ENCODE data around the gene FAM187B. TPM values are rescaled to one million over a fixed set of nuclear protein-coding genes. Genes with fewer than 3 reads are reported as not detected.

FAM187B gene
- total RNA-seq, 2 donors from 2014 or later = 1.1 TPM; not detected in 1

DNA sequence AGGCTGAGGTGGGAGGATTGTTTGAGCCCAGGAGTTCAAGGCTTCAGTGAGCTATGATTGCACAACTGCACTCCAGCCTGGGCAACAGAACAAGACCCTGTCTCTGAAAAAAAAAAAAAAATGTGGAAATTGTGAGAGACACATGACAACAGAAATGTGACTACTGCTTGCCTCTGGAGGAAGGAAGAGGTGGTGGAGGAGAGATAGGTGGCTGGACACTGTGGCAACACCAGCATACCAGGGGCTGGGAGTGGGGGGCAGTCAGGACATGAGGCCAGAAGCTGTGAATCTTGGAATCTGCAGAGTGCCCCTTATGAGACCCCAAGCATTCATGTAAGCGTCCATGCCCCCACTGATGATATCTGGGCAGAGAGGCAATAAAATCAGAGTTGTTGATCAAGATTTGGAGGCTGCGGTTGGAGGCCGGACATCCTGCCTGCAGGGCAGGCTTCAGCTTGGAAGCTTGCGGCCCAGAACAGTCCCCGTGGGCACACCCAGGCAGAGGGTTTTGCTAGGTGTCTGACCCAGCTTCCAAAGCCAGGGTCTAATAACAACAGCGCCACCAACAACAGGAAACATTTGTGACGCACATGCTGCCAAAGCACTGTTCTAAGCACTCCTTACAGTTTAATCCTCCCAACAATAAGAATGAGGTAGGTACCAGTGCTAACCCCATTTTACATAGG is 16.9 kb downstream of the FAM187B start:
- intact Hi-C loops (cut with DNase I) = no loop called here
- Histone ChIP-seq H3K9me3 (no peaks in the 10 kb centered on the region), H3K4me1 (replicated peaks) (peaks cover 5% of the 10 kb centered on the region), H3K4me3 (no peak overlapping the region), H3K36me3 (no peaks in the 10 kb centered on the region), H3K27ac (no peak overlapping the region), H3K27me3 (replicated peaks; ENCODE audit: insufficient read depth) (no peaks in the 10 kb centered on the region)
- 60% methylated on average over 7 of the region's 7 CpGs for WGBS
- peak; percentile 7 for DNase-seq (ENCODE audit: low spot score)
- no peak for TF ChIP-seq POLR2A (IDR thresholded peaks at IDR 0.05)
- TF ChIP-seq, protein P1, sequence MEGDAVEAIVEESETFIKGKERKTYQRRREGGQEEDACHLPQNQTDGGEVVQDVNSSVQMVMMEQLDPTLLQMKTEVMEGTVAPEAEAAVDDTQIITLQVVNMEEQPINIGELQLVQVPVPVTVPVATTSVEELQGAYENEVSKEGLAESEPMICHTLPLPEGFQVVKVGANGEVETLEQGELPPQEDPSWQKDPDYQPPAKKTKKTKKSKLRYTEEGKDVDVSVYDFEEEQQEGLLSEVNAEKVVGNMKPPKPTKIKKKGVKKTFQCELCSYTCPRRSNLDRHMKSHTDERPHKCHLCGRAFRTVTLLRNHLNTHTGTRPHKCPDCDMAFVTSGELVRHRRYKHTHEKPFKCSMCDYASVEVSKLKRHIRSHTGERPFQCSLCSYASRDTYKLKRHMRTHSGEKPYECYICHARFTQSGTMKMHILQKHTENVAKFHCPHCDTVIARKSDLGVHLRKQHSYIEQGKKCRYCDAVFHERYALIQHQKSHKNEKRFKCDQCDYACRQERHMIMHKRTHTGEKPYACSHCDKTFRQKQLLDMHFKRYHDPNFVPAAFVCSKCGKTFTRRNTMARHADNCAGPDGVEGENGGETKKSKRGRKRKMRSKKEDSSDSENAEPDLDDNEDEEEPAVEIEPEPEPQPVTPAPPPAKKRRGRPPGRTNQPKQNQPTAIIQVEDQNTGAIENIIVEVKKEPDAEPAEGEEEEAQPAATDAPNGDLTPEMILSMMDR (IDR thresholded peaks at IDR 0.05) = peak in 1 of 4 experiments; percentile 6

DNA sequence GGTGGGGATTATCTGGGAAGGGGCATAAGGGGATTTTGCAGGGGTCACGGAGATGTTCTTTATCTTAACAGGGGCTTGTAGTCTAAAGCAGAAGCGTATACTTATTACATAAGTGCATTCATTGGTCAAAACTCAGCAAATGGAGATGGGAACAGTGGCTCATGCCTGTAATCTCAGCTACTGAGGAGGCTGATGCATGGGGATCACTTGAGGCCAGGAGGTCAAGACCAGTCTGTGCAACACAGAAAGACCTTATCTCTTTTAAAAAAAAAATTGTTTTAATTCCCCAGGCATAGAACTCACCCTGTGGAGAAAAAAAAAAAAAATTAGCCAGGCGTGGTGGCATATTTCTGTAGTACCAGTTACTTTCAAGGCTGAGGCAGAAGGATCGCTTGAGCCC is 18.9 kb downstream of the FAM187B start:
- TF ChIP-seq POLR2A (IDR thresholded peaks at IDR 0.05) (no peak), POLR2AphosphoS5 (IDR thresholded peaks at IDR 0.05) (no peak)
- TF ChIP-seq, protein P1 (IDR thresholded peaks at IDR 0.05) = no peak
- DNase-seq (ENCODE audit: low spot score) = no peak
- H3K4me1 ChIP-seq (replicated peaks) = peaks cover 5% of the 10 kb centered on the region
- H3K27me3 ChIP-seq (replicated peaks; ENCODE audit: insufficient read depth) = no peaks in the 10 kb centered on the region
- 75% methylated on average over 4 of the region's 4 CpGs for WGBS
- no peaks in the 10 kb centered on the region for H3K36me3 ChIP-seq
- intact Hi-C loops (cut with DNase I) = no loop called here
- no peaks in the 10 kb centered on the region for H3K9me3 ChIP-seq
- H3K4me3 ChIP-seq = no peak overlapping the region
- no peak overlapping the region for H3K27ac ChIP-seq

DNA sequence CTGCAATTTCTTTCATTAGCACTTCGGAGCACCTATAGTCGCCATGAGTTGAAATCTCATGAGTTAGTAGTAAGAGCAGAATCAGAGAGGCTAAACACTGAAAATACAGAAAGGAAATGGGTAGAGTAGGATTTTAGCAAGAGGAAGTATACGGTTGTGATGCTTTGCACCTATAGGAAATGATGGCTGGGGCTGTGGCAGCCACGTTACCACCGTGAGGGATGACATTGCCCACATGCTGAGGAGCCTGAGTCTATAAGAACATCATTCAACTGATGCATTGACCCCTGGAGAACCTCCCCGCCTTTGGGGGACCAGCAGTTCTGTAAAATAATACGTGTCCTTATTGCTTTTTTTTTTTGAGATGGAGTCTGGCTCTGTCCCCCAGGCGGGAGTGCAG is 20.4 kb downstream of the FAM187B start:
- 91% methylated on average over 8 of the region's 8 CpGs for whole genome bisulfite sequencing

DNA sequence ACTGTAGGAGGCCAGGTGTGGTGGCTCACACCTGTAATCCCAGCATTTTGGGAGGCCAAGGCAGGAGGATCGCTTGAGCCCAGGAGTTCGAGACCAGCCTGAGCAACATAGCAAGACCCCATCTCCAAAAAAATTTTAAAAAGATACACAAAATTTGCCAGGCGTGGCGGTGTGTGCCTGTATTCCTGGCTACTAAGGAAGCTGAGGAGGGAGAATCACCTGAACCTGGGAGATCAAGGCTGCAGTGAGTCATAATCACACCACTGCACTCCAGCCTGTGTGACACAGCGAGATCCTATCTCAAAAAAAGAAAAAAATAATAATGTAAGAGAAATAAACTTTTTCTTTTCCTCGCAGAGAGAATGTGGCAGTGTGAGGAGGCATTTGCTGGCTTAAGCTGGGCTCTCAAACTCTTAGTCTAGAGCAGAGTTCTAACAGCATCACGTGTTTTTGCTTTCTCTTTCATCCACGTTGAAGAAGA is 21.1 kb downstream of the FAM187B start:
- DNase-seq (ENCODE audit: low spot score) = no peak
- H3K4me1 ChIP-seq (replicated peaks) = no peaks in the 10 kb centered on the region
- intact Hi-C loops (cut with DNase I) = no loop called here
- no peak overlapping the region for H3K27ac ChIP-seq
- H3K27me3 ChIP-seq (replicated peaks; ENCODE audit: insufficient read depth) = no peaks in the 10 kb centered on the region
- TF ChIP-seq POLR2A (IDR thresholded peaks at IDR 0.05) = no peak
- TF ChIP-seq, protein P1 (IDR thresholded peaks at IDR 0.05) = no peak
- TF ChIP-seq POLR2AphosphoS5 (IDR thresholded peaks at IDR 0.05) = no peak
- H3K4me3 ChIP-seq = no peak overlapping the region
- no peaks in the 10 kb centered on the region for H3K36me3 ChIP-seq
- no peaks in the 10 kb centered on the region for H3K9me3 ChIP-seq
- 83% methylated on average over 8 of the region's 8 CpGs for WGBS

More for the DNA sequence above, 20.4 kb downstream of the FAM187B start:
- H3K27me3 ChIP-seq (replicated peaks; ENCODE audit: insufficient read depth) = no peaks in the 10 kb centered on the region
- H3K4me3 ChIP-seq = no peak overlapping the region
- TF ChIP-seq POLR2A (IDR thresholded peaks at IDR 0.05) (no peak), POLR2AphosphoS5 (IDR thresholded peaks at IDR 0.05) (no peak)
- TF ChIP-seq, protein P1 (IDR thresholded peaks at IDR 0.05) = no peak
- no peak overlapping the region for H3K27ac ChIP-seq
- no peaks in the 10 kb centered on the region for H3K9me3 ChIP-seq
- no peak for DNase-seq (ENCODE audit: low spot score)
- no peaks in the 10 kb centered on the region for H3K36me3 ChIP-seq
- no peaks in the 10 kb centered on the region for H3K4me1 ChIP-seq (replicated peaks)
- intact Hi-C loops (cut with DNase I) = no loop called here

DNA sequence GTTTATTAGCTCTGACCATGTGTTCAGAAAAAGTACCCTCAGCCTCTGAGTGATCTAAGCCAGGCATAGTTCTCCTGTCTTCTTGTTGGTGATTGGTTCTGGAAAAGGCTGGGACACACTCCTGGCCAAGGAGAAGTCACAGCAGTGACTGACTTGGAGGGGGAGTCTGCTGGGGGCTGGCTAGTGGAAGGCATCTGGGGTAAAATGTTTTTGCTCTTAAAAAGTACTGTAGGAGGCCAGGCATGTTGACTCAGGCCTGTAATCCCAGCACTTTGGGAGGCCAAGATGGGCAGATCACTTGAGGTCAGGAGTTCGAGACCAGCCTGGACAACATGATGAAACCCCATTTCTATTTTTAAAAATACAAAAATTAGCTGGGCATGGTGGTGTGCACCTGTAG is 21.7 kb downstream of the FAM187B start:
- Histone ChIP-seq H3K36me3 (no peaks in the 10 kb centered on the region), H3K9me3 (no peaks in the 10 kb centered on the region), H3K4me3 (no peak overlapping the region), H3K27me3 (replicated peaks; ENCODE audit: insufficient read depth) (no peaks in the 10 kb centered on the region), H3K27ac (no peak overlapping the region), H3K4me1 (replicated peaks) (no peaks in the 10 kb centered on the region)
- TF ChIP-seq POLR2A (IDR thresholded peaks at IDR 0.05) = no peak
- intact Hi-C loops (cut with DNase I) = no loop called here
- no peak for DNase-seq (ENCODE audit: low spot score)
- WGBS = 95% methylated on average over 1 of the region's 1 CpG

All from prostate gland (tissue), 2 donors.